HG03064 (cell line): Measurements from ENCODE around the gene RALGDS.

Source experiments
- ATAC-seq: cut with Tn5 transposase; IDR thresholded peaks from one replicate; pipeline ENCODE4 v1.9.1; 2021; ENCODE audit warnings: low read depth; ENCODE audit not compliant: unreplicated experiment

Gene RALGDS

GRCh38 chr9:133137451-133138231, 16.6 kb upstream of the RALGDS start:
- no peak for ATAC-seq

DNA sequence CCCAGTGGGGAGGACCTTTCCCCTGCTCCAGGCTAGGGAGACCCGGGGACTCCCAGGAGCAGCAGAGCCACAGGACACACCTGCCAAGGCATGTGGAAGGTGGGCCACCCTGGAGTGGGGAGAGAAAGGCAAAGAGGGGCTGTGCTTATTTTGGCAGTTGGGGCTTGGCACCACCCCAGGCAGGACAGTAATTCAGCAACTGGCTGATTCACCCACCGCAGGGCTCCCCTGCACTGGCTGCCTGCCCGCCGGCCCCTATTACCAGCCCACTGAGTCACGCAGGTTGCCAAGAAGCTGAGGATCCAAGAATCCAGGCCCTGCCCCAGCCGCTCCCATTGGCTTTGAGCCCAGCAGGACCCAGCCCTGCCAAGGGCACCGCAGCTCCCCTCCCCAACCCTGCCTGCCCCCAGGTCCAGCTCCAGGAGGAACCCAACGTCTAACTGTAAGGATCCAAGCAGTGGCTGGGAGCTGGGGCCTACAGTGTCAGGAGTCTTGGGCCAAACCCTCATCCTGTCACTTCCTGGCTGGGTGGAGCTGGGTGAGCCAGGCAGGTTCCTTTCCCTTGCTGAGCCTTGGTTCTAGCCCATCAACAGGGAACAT, 14.2 kb upstream of the RALGDS start:
- no peak for ATAC-seq

- ATAC-seq, result no peak
Measured at GRCh38 chr9:133134388-133135145, 13.5 kb upstream of the RALGDS start.

DNA sequence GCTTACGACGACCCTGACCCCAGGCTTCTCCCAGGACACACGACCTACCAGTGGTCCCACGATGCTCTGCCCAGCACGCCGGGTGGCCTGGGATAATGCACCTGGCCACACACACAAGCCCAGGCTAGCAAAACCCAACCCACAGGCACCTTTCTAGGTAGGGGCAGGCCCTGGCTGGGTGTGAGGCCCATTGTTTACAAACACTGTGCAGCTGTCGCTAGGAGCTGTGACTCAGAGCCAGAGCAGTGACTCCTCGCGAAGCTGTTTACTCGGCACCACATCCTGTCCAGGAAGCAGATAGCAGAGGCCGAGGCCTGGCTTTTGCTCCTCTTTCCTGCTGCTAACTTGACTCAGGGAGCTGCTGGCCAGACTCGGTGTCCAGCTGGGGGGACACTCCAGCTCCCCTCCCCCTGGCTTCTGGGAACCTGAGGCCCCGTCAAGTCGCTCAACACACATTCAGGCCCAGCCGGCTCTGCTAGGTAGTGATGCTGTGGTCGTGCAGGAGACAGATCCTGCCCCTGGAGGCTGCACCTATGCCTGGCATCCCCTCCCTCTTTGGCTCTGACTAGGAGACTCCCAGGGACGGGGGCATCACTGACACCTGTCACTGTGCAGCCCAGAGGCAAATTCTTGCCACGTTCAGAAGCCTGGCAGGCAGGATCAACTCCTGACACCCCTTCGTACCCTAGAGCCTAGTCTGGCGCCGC, 12.8 kb upstream of the RALGDS start:
- ATAC-seq, result peak; percentile 79

- ATAC-seq, result no peak
Measured at GRCh38 chr9:133132174-133132573, 11.1 kb upstream of the RALGDS start.

- ATAC-seq, result no peak
Measured at GRCh38 chr9:133131506-133131905, 10.5 kb upstream of the RALGDS start.

GRCh38 chr9:133130685-133131244, 9.7 kb upstream of the RALGDS start:
- ATAC-seq, result no peak

GRCh38 chr9:133129001-133129795, 8.2 kb upstream of the RALGDS start:
- ATAC-seq, result no peak

GRCh38 chr9:133128152-133128551, 7.1 kb upstream of the RALGDS start:
- no peak for ATAC-seq

DNA sequence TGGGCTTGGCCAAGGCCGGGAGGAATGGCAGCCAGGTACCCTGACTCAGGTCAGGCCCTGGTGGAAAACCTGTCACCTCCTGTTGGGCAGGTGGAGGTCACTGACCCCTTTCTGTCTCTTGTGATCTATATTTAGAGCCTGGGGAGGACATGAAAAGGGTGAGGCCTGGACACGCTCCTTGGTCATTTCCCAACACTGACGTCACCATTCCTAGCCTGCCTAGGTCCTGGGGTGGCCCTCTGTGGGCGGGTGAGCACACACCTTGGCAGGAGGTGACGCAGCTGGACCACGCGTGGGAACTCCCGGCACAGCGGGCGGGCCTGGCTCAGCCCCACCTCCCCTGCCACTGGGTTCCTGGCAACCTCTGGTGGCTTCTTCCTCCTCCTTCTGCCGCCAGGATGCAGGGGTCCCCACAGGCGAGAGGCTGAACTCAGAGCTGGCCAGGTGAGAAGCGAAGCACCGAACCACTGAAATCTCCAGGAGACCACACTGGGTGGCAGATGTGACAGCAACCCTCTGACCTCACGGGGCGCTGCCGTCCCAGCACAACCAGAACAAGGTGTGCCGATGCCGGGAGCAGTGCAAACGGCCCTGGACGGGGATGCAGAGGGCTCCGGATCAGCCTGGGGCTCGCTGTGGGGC, 6.4 kb upstream of the RALGDS start:
- no peak for ATAC-seq

- no peak for ATAC-seq
Measured at GRCh38 chr9:133126697-133127339, 5.8 kb upstream of the RALGDS start.

- ATAC-seq, result no peak
Measured at GRCh38 chr9:133125941-133126696, 5.1 kb upstream of the RALGDS start.

- ATAC-seq, result no peak
Measured at GRCh38 chr9:133124907-133125275, 3.9 kb upstream of the RALGDS start.

DNA sequence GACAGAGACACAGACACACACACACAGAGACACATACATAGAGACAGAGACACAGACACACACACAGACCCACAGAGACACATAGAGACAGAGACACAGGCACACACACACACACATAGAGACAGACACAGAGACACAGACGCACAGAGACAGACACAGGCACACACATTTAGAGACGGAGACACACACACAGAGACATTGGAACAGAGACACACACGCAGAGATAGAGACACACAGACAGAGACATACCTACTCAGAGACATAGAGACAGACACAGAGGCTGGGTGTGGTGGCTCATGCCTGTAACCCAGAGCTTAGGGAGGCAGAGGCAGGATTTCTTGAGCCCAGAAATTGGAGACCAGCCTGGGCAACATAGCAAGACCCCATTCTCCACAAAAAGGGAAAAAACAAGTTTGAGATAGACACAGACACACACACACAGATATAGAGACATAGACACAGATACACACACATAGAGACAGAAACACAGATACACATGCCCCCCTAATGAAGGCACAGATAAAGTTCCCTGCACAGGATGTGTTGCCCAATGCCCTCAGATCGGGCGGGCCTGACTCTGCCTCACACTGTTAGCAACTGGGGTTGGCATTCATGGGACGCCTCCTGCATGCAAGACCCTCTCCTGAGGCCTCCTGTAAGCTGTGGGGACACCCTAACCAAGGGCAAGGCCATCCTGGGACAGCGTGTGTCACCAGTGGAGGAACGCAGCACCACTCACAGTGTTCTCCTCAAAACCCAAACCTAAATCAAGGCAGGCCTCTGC, 3.3 kb upstream of the RALGDS start:
- ATAC-seq, result no peak

- ATAC-seq, result no peak
Measured at GRCh38 chr9:133122935-133123611, 2.0 kb upstream of the RALGDS start.

DNA sequence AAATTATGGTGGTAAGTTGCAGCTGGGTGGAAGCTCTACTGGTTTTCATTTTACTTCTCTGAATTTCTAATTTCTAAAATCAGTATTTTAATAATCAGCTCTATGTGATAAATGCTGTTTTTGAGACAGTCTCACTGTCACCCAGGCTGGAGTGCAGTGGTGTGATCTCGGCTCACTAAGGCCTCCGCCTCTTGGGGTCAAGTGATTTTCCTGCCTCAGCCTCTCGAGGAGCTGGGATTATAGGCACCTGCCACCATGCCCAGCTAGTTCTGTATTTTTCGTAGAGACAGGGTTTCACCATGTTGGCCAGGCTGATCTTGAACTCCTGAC, 1.5 kb upstream of the RALGDS start:
- no peak for ATAC-seq

GRCh38 chr9:133121915-133122550, 993 bp upstream of the RALGDS start:
- ATAC-seq, result no peak
